ENCODE data around the gene MYOD1.

MYOD1 gene

DNA sequence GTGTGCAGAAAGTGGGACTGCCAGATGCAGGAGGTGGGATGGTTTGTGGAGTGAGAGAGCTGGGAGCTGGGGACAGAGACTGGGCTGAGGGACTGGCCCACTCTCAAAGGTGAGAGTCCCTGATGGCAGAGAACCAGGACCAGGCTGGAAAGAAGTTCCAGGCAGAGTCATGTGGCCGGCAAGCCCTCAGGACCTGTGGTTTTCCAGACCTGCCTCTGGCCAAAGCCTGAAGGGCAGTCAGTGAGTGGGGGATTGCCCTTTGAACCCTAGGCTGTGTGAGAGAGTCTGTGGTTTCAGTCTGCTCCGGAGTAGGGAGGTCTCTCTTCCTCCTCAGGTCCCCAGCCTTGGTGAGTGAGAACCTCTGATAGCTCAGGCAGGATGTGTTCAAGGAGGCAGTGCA lies 32.2 kb downstream of the MYOD1 start:
- no peak for DNase-seq

GRCh38 chr11:17752144-17752543 lies 32.8 kb downstream of the MYOD1 start:
- DNase-seq, result no peak

- no peak for DNase-seq
Observed at GRCh38 chr11:17753153-17753552, 33.8 kb downstream of the MYOD1 start.

DNA sequence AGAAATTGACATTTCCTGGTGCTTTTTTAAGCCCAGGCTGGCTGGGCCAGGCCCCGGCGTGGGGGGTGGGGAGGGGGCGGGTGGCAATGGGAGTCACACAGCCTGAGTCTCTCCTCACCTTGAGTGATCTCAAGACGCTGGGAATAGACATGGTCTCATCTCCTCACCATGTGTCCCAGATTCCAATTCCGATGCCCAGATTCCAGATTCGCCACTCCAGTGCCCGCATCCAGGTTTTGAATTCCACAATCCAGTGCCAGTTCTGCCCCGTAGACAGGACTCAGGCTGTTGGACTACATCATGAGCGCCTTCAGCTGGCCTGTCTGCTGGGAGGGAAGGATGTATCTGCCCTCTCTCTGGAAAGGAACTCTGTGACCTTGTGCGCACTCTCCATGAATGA lies 34.3 kb downstream of the MYOD1 start:
- DNase-seq, result no peak

- no peak for DNase-seq
Observed at GRCh38 chr11:17755891-17756290, 36.5 kb downstream of the MYOD1 start.

GRCh38 chr11:17760102-17761029 lies 41.0 kb downstream of the MYOD1 start:
- DNase-seq, result peak in 1 of 2 experiments; percentile 29

GRCh38 chr11:17762309-17762974 lies 43.1 kb downstream of the MYOD1 start:
- no peak for DNase-seq

- no peak for DNase-seq
Observed at GRCh38 chr11:17763244-17763643, 43.9 kb downstream of the MYOD1 start.

DNA sequence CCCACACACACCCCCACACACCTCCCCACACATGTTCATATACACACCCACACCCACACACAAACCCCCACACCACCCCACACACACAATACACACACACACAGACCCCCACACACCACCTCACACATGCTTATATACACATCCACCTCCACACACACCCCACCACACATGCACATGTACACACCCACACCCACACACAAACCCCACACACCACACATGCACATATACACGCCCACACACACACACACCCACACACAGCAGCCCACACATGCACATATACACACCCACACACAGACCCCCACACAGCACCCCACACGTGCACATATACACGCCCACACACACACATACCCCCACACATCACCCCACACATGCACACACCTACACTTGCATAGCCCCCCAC lies 44.3 kb downstream of the MYOD1 start:
- DNase-seq, result no peak

DNA sequence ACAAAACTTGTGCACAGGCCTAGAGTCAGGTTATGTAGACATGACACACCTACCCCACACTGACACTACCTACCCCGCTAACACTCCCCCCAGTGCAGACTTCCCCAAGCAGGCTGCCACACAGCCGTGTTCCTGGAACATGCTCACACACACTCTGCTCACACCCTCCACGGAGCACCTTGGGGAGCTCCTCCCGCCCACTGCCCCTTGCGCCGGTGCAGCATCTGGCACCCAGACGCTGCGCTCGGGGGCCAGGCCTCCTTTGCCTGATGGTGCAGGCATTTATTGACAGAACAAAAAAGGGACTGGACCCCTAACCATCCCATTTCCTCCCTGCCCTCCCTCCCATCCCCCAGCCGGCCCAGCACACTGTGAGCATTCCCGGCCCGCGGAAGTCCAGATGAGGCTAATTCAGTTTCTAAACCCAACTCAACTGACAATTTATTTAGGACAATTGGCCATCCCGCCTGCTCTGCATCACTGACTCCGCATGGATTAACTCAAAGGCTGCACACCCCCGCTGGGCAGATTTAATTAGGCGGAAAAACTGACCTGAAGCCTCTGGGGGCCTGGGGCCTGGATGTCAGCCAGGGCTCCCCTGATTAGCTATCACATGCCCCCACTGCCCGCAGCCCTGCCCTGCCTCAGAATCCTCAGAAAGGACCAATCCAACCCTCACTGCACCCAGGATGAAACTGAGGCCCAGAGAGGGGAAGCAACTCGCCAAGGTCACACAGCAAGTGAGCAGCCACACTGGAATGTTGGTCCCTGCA lies 45.3 kb downstream of the MYOD1 start:
- DNase-seq, result no peak

GRCh38 chr11:17765356-17766072 lies 46.1 kb downstream of the MYOD1 start:
- DNase-seq, result no peak

GRCh38 chr11:17766073-17766359 lies 46.6 kb downstream of the MYOD1 start:
- no peak for DNase-seq

- DNase-seq, result no peak
Observed at GRCh38 chr11:17766590-17766989, 47.2 kb downstream of the MYOD1 start.

DNA sequence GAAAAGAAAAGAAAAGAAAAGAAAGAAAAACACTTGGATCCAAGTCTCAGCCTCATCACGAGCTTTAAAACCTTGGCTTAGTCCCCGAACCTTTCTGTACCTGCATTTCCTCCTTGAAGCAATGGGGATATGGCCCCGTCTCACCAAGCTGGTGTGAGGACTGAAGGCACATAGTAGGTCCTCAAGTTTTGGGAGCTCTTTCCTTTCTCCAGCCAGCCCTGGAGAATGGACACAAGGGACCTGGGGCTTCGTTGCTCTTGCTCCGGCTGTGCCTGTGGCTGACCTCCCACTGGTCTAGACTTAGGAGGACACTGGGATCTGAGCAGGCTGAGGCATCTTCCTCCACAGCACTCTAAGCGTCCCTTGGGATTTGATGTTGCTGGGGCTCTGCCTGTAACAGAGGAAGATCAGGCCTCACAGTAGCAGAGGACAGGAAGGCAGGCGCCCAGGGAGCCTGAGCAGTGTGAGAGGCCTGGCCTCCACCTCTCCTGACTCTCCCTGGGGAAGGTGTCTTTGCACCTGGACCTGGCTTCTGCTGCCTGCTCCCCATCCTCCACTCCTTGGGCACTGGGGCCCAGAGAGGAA lies 48.0 kb downstream of the MYOD1 start:
- no peak for DNase-seq

DNA sequence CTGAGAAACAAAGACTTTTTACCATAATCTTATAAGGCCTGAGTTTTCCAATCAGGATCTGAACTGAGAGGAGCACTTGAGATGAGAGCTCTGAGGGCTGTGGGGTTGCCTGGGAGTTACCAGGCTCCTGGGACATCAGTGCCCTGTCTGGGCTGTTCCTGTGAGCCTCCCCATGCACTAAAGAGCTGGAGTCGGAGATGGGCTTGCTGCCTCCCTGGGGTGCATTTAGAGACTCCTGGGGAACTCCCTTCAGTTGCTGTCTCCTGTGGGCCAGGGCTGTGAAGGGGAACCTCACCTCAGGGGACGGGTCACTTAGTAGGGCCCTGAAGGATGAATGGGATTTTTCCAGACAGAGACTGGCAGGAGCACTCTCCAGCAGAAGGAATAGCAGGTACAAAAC lies 48.5 kb downstream of the MYOD1 start:
- DNase-seq, result no peak

DNA sequence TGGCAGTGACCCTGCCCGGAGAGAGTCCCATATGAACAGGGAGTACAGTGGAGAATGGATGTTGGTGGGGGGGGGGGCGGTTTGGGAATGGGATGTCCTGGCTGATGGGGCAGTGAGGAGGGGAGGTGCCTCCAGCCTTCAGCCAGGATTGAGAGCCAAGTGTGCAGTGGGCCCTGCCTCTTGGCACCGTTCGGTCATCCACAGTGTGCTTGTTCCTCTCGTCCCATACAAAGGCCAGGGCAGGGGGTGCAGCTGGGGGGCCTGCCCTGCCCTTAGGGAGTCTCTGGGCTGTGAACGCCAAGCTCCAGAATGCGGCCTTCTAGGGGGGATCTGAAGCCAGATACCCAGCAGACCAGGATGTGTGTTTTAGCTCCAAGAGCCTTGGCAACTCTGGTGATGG lies 49.2 kb downstream of the MYOD1 start:
- no peak for DNase-seq

DNA sequence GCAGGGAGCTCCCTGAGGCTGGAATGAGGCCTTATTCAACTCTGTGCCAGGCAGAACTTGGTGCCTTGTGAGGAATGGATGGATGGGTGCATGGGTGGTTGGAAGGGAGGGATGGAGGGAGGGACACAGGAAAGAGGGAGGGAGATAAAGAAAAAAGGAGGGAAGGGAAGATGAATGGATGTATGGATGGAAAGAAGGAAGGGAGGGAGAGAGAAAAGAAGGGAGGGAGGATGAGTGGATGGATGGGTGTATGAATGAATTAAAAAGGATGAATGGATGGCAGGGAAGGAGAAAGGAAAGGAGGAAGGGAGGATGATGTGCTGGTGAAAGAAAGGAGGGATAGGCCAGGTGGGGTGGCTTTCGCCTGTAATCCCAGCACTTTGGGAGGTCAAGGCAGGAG lies 49.8 kb downstream of the MYOD1 start:
- no peak for DNase-seq

- DNase-seq, result no peak
Observed at GRCh38 chr11:17770048-17770652, 50.8 kb downstream of the MYOD1 start.

DNA sequence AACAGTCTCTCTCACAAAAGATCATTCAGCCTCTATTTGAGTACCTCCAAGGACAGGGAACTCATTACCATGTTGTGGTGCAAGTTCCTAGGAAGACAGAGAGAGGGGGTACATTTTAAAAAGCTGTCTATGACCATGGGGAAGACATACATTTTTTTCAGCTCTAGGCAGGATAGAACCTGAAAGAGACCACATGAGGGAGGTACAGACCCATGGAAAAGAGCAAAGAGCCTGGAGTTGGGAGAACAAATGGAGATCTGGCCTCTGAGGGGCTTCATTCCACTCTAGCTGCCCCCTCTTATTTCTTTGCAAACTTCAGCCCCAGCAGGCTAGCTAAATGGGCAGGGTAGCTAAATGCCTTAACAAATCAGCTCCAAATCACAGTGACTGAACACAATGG lies 51.5 kb downstream of the MYOD1 start:
- no peak for DNase-seq

- no peak for DNase-seq
Observed at GRCh38 chr11:17771415-17771814, 52.0 kb downstream of the MYOD1 start.

Measured in NCI-H1930 (cell line).